Middle frontal gyrus (tissue), 1 donor: Measurements from ENCODE around the gene NAPA.
"Not testable (repeated sequence)": the region's sequence is repeated elsewhere in the genome, so short reads cannot be mapped to it uniquely, and the experiment has no call there.

Experiments used
- DNase-seq: peaks from one replicate; pipeline ENCODE4 v3.0.0-alpha.2; 2015; ENCODE audit warnings: low spot score; ENCODE audit errors: extremely low spot score

NAPA gene

GRCh38 chr19:47486900-47487299, 28.0 kb downstream of the NAPA start:
- no peak for DNase-seq

DNA sequence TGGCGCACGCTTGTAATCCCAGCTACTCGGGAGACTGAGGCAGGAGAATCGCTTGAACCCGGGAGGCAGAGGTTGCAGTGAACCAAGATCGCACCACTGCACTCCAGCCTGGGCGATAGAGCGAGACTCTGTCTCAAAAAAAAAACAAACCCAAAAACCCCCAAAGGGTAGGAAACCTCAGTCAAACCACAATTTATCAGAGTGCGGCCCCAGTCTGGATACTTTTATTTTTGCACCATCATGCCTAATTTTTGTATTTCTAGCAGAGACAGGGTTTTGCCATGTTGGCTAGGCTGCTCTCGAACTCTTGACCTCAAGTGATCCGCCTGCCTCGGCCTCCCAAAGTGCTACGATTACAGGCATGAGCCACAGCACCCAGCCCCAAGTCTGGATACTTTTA, 28.6 kb downstream of the NAPA start:
- not testable (repeated sequence) for DNase-seq

- DNase-seq: no peak
Observed at GRCh38 chr19:47485210-47485609, 29.7 kb downstream of the NAPA start.

DNA sequence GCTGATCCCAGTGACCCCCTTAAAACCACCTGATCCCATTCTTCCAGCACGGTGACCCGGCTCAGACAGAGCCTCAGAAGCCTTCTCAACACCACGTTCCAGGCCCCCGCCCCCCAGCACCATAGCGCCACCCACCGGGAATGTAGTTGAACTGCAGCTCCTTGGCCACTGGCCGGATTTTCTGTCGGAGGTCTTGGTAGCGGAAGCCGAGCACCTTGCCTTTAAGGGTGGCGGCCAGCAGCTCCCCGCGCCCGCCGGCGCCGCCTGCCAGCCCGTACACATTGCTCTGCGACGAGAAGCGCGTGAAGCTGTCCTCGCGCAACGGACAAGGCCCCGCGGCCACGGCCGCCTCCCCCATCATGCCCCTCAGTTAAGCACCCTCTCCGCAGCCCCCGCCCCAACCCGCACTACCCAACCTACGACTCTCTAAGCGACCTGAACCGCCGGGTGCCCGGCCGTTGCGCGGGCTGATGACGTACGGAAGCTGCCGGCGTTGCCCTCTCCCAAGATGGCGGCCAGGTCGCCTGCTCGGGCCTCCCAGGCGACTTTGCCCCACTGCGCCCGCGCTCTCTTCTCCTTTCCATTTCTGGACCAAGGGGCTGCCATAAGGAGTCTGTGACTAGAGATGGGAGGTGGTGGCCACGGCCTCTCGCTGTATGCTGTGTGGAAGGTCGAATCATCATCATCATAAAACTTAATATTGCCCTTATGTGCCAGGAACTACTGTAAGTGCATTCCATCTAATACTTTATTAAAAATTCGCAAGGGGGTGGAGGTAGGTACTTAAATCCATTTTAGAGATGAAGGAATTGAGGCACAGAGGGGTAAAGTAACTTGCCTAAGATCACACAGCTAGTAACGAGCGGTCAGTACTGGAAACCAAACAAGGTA, 30.8 kb downstream of the NAPA start, which contains the start of gene KPTN:
Gene KPTN (minus strand): TSS at position 420 of the 891 bp plus-strand sequence. CDS start 59 bp downstream, at position 361.
- peak; percentile 78 for DNase-seq

GRCh38 chr19:47483200-47483599, 31.7 kb downstream of the NAPA start:
- DNase-seq: no peak

- DNase-seq: no peak
Observed at GRCh38 chr19:47481460-47482052, 33.3 kb downstream of the NAPA start.

DNA sequence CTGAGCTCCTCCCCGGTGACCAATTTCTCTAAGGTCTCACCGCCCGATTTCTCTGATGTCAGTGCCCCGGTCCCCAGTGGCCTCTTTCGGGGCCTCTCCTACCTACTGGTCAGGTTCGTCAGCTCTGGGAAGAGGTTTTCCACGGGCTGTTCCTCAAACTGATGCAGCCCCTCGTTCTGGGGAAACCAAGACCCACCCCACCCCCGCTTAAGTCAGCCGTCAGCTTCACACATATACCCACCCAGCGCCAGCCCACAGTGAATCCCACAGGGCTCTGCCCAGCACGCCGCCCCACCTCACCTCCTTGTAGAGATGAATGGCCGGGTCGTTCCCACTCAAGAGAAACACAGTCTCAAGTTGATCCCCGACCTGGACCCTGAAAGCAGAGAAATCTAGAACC, 34.2 kb downstream of the NAPA start:
- no peak for DNase-seq

DNA sequence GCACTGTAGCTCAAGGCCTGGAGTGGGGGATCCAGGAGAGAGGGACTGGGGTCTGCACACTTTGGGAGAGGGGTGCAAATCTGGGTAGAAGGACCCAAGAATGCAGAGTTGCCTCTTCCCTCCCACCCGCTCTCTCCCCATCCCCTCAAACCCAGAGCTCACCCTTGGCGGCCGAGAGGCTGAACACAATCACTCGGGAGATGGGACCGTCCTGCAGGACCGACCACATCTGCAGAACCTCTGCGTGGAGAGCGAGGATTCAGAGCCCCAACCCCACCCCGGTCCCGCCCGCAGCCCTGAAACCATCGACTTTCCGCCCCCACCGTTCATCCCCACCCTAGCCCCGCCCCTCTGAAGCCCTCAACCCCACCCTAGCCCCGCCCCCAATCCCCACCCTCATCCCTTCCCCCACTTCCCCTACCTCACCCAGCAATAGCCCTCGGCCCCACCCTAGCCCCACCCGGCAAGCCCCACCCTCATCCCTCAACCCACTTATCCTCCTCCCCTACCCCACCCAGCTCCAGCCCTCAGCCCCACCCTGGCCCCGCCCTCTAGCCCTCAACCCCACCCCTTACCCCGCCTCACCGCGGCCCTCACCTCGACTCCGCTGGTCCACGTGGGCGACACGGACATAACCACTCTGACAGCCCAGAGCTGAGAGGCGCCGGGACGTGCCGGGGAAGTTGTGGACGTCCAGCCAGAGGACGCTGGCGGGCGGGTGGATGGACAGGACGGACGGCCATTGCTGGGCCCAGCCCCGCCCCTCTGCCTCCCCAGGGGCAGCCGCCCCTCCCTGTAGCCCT, 35.0 kb downstream of the NAPA start:
- no peak for DNase-seq

DNA sequence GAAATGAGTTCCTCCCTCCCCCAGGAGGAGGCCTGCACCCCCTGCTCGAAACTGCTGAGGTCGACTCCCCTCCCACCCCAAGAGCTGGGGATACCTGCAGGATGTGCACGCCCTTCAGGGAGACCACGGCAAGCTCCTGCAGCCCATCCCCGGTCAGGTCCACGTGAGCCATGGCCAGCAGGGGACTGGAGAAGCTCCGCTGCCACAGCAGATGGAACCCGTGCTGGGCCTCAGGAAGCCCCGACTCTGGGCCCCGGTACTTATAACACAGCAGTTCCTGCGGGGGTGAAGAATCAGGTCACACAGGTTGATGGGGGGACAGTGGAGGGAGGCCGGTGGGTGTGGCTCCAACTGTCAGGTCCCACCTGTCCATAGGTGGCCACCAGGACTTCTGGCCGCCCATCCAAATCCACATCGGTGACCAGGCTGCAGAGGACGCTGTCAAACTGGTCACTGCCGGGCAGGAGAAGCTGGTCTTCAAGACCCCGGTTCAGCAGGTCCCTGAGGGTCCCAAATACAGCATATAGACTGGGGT, 38.4 kb downstream of the NAPA start:
- no peak for DNase-seq

GRCh38 chr19:47475465-47475864, 39.4 kb downstream of the NAPA start:
- no peak for DNase-seq

DNA sequence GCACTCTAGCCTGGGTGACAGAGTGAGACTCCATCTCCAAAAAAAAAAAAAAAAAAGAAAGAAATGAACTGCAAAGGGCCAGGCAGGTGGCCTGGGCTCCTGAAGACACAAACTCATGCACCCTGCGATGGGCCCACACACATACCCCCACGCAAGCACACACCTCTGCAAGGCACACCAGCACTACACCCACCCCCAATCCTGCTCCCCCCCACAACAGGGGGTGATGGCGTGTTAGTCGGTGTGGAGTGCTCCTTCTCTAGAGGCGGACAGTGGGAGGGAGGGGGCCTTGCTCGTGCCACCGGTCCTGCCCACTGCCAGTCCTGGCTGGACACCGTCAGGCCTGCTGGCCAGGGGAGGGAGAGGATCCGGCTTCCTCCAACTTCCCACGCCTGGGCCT, 41.5 kb downstream of the NAPA start:
- DNase-seq: no peak

DNA sequence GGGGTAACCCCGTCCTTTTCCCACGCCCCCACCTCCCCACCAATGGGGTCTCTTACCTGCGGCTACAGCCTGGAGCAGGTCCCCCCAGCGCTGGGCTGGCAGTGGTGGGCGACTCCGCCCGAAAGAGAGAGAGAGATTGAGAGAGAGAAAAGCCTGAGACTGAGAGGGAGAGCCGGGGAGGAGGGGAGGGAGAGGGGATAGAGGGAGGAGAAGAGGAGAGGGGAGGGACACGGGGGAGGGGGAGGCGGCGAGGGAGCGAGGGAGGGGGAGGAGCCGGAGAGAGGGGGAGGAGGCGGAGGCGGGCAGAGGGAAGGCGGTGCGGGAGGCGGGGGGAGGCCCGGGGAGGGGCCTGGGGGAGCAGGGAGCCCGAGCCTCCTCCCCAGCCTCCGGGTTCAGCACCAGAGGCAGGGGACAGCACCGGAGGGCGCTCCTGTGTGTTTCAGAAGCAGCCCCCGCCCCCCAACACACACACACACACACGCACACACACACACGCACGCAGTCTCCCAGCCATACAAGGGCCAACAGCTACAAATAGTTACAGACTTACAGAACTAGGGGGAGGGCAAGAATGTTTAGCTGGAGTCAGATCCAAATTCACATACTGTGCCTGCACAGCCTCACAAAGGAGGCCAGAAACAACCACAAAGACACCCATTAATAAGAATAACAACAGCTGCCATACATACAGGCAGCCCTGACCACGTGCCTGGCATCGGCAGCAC, 43.0 kb downstream of the NAPA start, which contains the start of gene SLC8A2:
Gene SLC8A2 (minus strand): TSS at position 161 of the 725 bp plus-strand sequence. CDS start 5,490 bp downstream, outside the sequence.
- DNase-seq: no peak

- no peak for DNase-seq
Observed at GRCh38 chr19:47471381-47471732, 43.5 kb downstream of the NAPA start.

GRCh38 chr19:47470447-47471195, 44.2 kb downstream of the NAPA start:
- DNase-seq: no peak

- DNase-seq: no peak
Observed at GRCh38 chr19:47469719-47470118, 45.1 kb downstream of the NAPA start.

GRCh38 chr19:47469363-47469700, 45.5 kb downstream of the NAPA start:
- no peak for DNase-seq

DNA sequence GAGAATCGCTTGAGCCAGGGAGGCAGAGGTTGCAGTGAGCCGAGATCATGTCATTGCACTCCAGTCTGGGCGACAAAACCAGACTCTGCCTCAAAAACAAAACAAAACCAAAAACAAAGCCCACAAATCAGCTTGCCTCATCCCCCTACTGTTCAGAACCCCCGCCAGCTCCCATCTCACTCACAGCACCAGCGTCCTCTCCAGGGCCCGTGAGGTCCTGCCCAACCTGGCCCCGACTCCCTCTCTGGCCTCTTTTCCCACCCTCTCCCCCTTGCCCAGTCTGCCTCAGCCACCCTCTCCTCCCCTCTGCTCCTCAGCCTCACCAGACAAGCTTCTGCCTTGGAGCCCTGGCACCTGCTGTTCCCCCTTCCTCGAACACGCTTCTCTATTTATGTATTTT, 46.9 kb downstream of the NAPA start:
- no peak for DNase-seq

- no peak for DNase-seq
Observed at GRCh38 chr19:47465957-47466356, 48.9 kb downstream of the NAPA start.

DNA sequence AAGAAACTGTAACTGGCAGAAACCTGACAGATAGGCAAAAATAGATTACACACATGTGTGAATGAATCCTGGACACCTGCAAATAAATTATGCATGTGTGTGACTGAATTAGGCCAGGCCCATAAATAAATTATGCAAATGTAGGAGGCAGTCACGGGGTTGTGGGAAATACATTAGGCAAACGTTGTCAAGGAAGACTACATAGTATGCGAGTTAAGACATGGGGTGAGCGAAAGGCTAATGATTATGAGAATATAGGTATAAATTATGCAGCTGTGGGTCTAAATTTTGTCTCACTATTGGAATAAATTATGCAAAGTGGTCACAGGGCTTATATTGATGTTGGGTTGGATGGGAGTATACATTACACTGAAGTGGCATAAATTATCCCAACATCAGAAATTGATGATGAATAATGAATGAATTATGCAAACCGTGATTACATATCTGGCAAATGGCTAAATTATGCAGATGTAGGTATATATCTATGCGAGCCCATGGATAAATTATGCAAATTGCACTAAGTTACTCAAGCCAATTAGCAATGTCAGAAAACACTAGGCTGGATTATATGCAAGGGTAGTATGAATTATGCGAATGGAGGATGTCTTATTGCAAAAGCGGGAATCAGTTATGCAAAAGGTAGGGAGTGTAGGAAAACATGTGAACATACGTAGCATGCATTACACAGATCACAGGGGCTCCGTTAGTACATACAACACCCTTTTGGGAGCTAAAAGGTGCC, 50.0 kb downstream of the NAPA start:
- DNase-seq: no peak

GRCh38 chr19:47461876-47462275, 53.0 kb downstream of the NAPA start:
- no peak for DNase-seq
